ENCODE data around the gene HFM1. TPM values are rescaled to one million over a fixed set of nuclear protein-coding genes. Genes with fewer than 3 reads are reported as not detected.

Gene HFM1
- total and polyA plus RNA-seq, 12 donors, result 0.17 to 7.8 (median 2.9) TPM

- H3K27me3 ChIP-seq, result no peaks in the 10 kb centered on the region
- no peak for ATAC-seq
- no peak overlapping the region for H3K27ac ChIP-seq
- peaks cover 0 to under 1% (median 0%) of the 10 kb centered on the region in 9 donors for H3K36me3 ChIP-seq
- no peaks in the 10 kb centered on the region for H3K4me1 ChIP-seq
- TF ChIP-seq CTCF (IDR thresholded peaks at IDR 0.05), result no peak
- WGBS, 2 donors, result 93 to 94% methylated on average over 3 of the region's 3 CpGs
- intact Hi-C loops (cut with DNase I), result no loop called here
- H3K9me3 ChIP-seq, result no peaks in the 10 kb centered on the region
- DNase-seq, result no peak
- H3K4me3 ChIP-seq, result no peak overlapping the region
These were observed 57.8 kb downstream of the HFM1 start for GRCh38 chr1:91346824-91347223.

- no peak overlapping the region for H3K4me3 ChIP-seq
- H3K4me1 ChIP-seq, result no peaks in the 10 kb centered on the region
- DNase-seq, result no peak
- 54 to 55% methylated on average over 4 of the region's 4 CpGs for WGBS, 2 donors
- TF ChIP-seq CTCF (IDR thresholded peaks at IDR 0.05), result no peak
- no peaks in the 10 kb centered on the region for H3K9me3 ChIP-seq
- no peak overlapping the region for H3K27ac ChIP-seq
- no peaks in the 10 kb centered on the region for H3K27me3 ChIP-seq
- H3K36me3 ChIP-seq, result no peaks in the 10 kb centered on the region
- intact Hi-C loops (cut with DNase I), result no loop called here
- ATAC-seq, result no peak
These were observed 59.1 kb downstream of the HFM1 start for GRCh38 chr1:91345395-91346005.

GRCh38 chr1:91338501-91338900 is 66.1 kb downstream of the HFM1 start:
- H3K36me3 ChIP-seq, result no peaks in the 10 kb centered on the region
- intact Hi-C loops (cut with DNase I), result no loop called here
- no peak overlapping the region for H3K27ac ChIP-seq
- H3K4me3 ChIP-seq, result no peak overlapping the region
- ATAC-seq (no peak), DNase-seq (no peak)
- no peaks in the 10 kb centered on the region for H3K4me1 ChIP-seq
- no peak for TF ChIP-seq CTCF (IDR thresholded peaks at IDR 0.05)
- H3K27me3 ChIP-seq, result no peaks in the 10 kb centered on the region
- WGBS, 2 donors, result 95 to 97% methylated on average over 7 of the region's 7 CpGs
- no peaks in the 10 kb centered on the region for H3K9me3 ChIP-seq

- DNase-seq, result no peak
- WGBS, 2 donors, result 61 to 64% methylated on average over 2 of the region's 2 CpGs
- intact Hi-C loops (cut with DNase I), result no loop called here
- Histone ChIP-seq H3K27ac (no peak overlapping the region), H3K27me3 (no peaks in the 10 kb centered on the region), H3K9me3 (peaks cover 0 to 19% (median 6%) of the 10 kb centered on the region in 11 donors), H3K4me1 (no peaks in the 10 kb centered on the region), H3K36me3 (no peaks in the 10 kb centered on the region), H3K4me3 (no peak overlapping the region)
- no peak for ATAC-seq
- no peak for TF ChIP-seq CTCF (IDR thresholded peaks at IDR 0.05)
These were observed 69.0 kb downstream of the HFM1 start for GRCh38 chr1:91335603-91336002.
